H1 (cell line): ENCODE measurements around the gene CBL. TPM values are rescaled to one million over a fixed set of nuclear protein-coding genes. Genes with fewer than 3 reads are reported as not detected.
A peak's percentile ranks its signal among the peaks of the same experiment; 100 is the strongest.

Experiments used
- CTCF ChIA-PET: fragments of 300-600 bp; sonication (Branson Sonifier 250); formaldehyde crosslinking; loops from one replicate; lab custom pipeline; 2021; ENCODE audit not compliant: partially characterized antibody; lab: Charles Lee
- POLR2A ChIA-PET: fragments of 300-600 bp; sonication (Branson Sonifier 250); formaldehyde crosslinking; loops from one replicate; lab custom pipeline; 2021; ENCODE audit warnings: inconsistent platforms; ENCODE audit not compliant: partially characterized antibody; lab: Charles Lee
- DNase-seq, 2 experiments: peaks; one replicate each; pipeline versions ENCODE4 v3.0.0 to v3.0.0-alpha.2; 2010 to 2022; ENCODE audit warnings: low spot score in 2 of 2, low read depth in 1 of 2, mixed read lengths in 1 of 2
- FAIRE-seq: peaks from 2 replicates; lab custom pipeline; 2011; peaks lifted over from hg19 to GRCh38; lab: Jason Lieb, UNC
- H2AFZ ChIP-seq: 2 replicates; pipeline ENCODE4 v1.8.1; 2012; ENCODE audit warnings: low read length, inconsistent platforms
- H2AK5ac ChIP-seq: 2 replicates; pipeline ENCODE4 v1.6.1; 2013; ENCODE audit warnings: low read depth, low read length
- H2BK120ac ChIP-seq: replicated peaks from 2 replicates; pipeline ENCODE3; 2013; ENCODE audit warnings: low read depth, low read length, inconsistent platforms
- H2BK12ac ChIP-seq: 2 replicates; pipeline ENCODE4 v1.6.1; 2013; ENCODE audit warnings: low read depth, low read length
- H2BK15ac ChIP-seq: 2 replicates; pipeline ENCODE4 v1.6.1; 2013; ENCODE audit warnings: low read length
- H2BK20ac ChIP-seq: 2 replicates; pipeline ENCODE4 v1.6.1; 2013; ENCODE audit warnings: low read length
- H2BK5ac ChIP-seq: 2 replicates; pipeline ENCODE4 v1.6.1; 2013; ENCODE audit warnings: low read depth, low read length
- H3K14ac ChIP-seq: 2 replicates; pipeline ENCODE4 v1.6.1; 2013; ENCODE audit warnings: inconsistent platforms; ENCODE audit not compliant: insufficient read length
- H3K18ac ChIP-seq: 2 replicates; pipeline ENCODE4 v1.6.1; 2013; ENCODE audit warnings: low read length; ENCODE audit errors: extremely low read depth
- H3K23ac ChIP-seq: 2 replicates; pipeline ENCODE4 v1.6.1; 2013; ENCODE audit warnings: inconsistent platforms; ENCODE audit not compliant: insufficient read length
- H3K23me2 ChIP-seq: 2 replicates; pipeline ENCODE4 v1.6.1; 2013; ENCODE audit warnings: low read depth, low read length
- H3K27ac ChIP-seq: 2 replicates; pipeline ENCODE4 v1.6.1; 2011; ENCODE audit warnings: low read depth, low read length, inconsistent platforms
- H3K27me3 ChIP-seq, 4 experiments: replicated peaks in 1 of 4; 1 replicate in 1 of 4; 2 replicates in 3 of 4; pipeline versions ENCODE4 v1.6.1 to v1.8.1; 2011 to 2013; ENCODE audit warnings: low read length in 3 of 4, mild to moderate bottlenecking in 3 of 4, inconsistent platforms in 2 of 4, mixed read lengths in 2 of 4, moderate library complexity in 1 of 4; ENCODE audit not compliant: control insufficient read depth in 3 of 4, insufficient read depth in 3 of 4; ENCODE audit errors: extremely low read depth in 1 of 4
- H3K36me3 ChIP-seq, 4 experiments: 2 replicates each; pipeline versions ENCODE4 v1.6.1 to v1.8.1; 2011 to 2013; ENCODE audit warnings: mild to moderate bottlenecking in 4 of 4, low read length in 3 of 4, moderate library complexity in 2 of 4, control low read depth in 1 of 4, inconsistent platforms in 1 of 4; ENCODE audit not compliant: insufficient read depth in 4 of 4, control insufficient read depth in 2 of 4
- H3K4ac ChIP-seq: replicated peaks from 2 replicates; pipeline ENCODE3; 2013; ENCODE audit warnings: low read length, low read depth, mixed read lengths, inconsistent platforms; ENCODE audit not compliant: insufficient read length
- H3K4me1 ChIP-seq, 4 experiments: replicated peaks in 1 of 4; 1 replicate in 1 of 4; 2 replicates in 3 of 4; pipeline versions ENCODE4 v1.6.1 to v1.8.1; 2011 to 2013; ENCODE audit warnings: low read length in 3 of 4, inconsistent platforms in 2 of 4, mixed read lengths in 1 of 4; ENCODE audit not compliant: insufficient read depth in 4 of 4, control insufficient read depth in 3 of 4
- H3K4me2 ChIP-seq, 2 experiments: 2 replicates each; pipeline versions ENCODE4 v1.6.1 to v1.8.1; 2011 to 2013; ENCODE audit warnings: low read depth in 2 of 2, low read length in 2 of 2, control low read depth in 1 of 2, inconsistent platforms in 1 of 2, mild to moderate bottlenecking in 1 of 2; ENCODE audit not compliant: insufficient read depth in 1 of 2
- H3K4me3 ChIP-seq, 4 experiments: fragments of 200-600, 300-600 bp in 1 of 4; sonication (generic), shearing (Covaris generic), sonication (Bioruptor Twin) in 1 of 4; 2 replicates each; pipeline versions ENCODE4 v1.5.1 to v1.8.1; 2011 to 2016; ENCODE audit warnings: low read length in 4 of 4, low read depth in 3 of 4, control low read depth in 2 of 4, inconsistent platforms in 2 of 4, mild to moderate bottlenecking in 2 of 4, mixed read lengths in 1 of 4, moderate library complexity in 1 of 4; ENCODE audit not compliant: insufficient read depth in 2 of 4; ENCODE audit errors: extremely low read depth in 1 of 4
- H3K56ac ChIP-seq: replicated peaks from 2 replicates; pipeline ENCODE3; 2013; ENCODE audit warnings: low read depth, mild to moderate bottlenecking, mixed read lengths, low read length, inconsistent platforms; ENCODE audit not compliant: insufficient read length
- H3K79me1 ChIP-seq: 2 replicates; pipeline ENCODE4 v1.6.1; 2013; ENCODE audit warnings: low read depth, low read length, control low read depth
- H3K79me2 ChIP-seq, 2 experiments: 2 replicates each; pipeline versions ENCODE4 v1.6.1 to v1.8.1; 2012 to 2013; ENCODE audit warnings: low read length in 2 of 2, mild to moderate bottlenecking in 2 of 2, inconsistent platforms in 1 of 2; ENCODE audit not compliant: insufficient read depth in 2 of 2, control insufficient read depth in 1 of 2
- H3K9ac ChIP-seq, 4 experiments: replicated peaks in 1 of 4; 1 replicate in 1 of 4; 2 replicates in 3 of 4; pipeline versions ENCODE4 v1.6.1 to v1.8.1; 2011 to 2013; ENCODE audit warnings: low read depth in 3 of 4, low read length in 3 of 4, control low read depth in 2 of 4, mild to moderate bottlenecking in 2 of 4, moderate library complexity in 2 of 4, inconsistent platforms in 1 of 4; ENCODE audit errors: extremely low read depth in 1 of 4
- H3K9me3 ChIP-seq, 2 experiments: 2 replicates each; pipeline versions ENCODE4 v1.6.1 to v1.8.1; 2012 to 2013; ENCODE audit warnings: mild to moderate bottlenecking in 2 of 2, moderate library complexity in 2 of 2, control low read depth in 1 of 2, inconsistent platforms in 1 of 2, low read depth in 1 of 2, low read length in 1 of 2, mixed read lengths in 1 of 2; ENCODE audit not compliant: insufficient read depth in 2 of 2
- H4K20me1 ChIP-seq, 2 experiments: replicated peaks in 1 of 2; 2 replicates each; pipeline versions ENCODE3 to v1.8.1; 2011 to 2013; ENCODE audit warnings: inconsistent platforms in 2 of 2, low read length in 2 of 2, mild to moderate bottlenecking in 1 of 2; ENCODE audit not compliant: insufficient read depth in 2 of 2, control insufficient read depth in 1 of 2
- H4K5ac ChIP-seq: 2 replicates; pipeline ENCODE4 v1.6.1; 2013; ENCODE audit warnings: low read length, low read depth, mixed read lengths, inconsistent platforms; ENCODE audit not compliant: insufficient read length
- H4K8ac ChIP-seq: 2 replicates; pipeline ENCODE4 v1.8.0; 2013; ENCODE audit warnings: mild to moderate bottlenecking, moderate library complexity, low read length, inconsistent platforms; ENCODE audit not compliant: insufficient read depth; ENCODE audit errors: extremely low read depth
- H4K91ac ChIP-seq: replicated peaks from 2 replicates; pipeline ENCODE3; 2013; ENCODE audit warnings: low read length, mixed read lengths, inconsistent platforms; ENCODE audit not compliant: insufficient read length
- BACH1 ChIP-seq: IDR thresholded peaks from 2 replicates; pipeline ENCODE4 v1.6.1; 2012; ENCODE audit warnings: low read length, improper control_type of control experiment
- CHD1 ChIP-seq: IDR thresholded peaks from 2 replicates; pipeline ENCODE4 v1.6.1; 2012; ENCODE audit warnings: low read depth, low read length, improper control_type of control experiment
- EZH2 ChIP-seq: fragments of 200-600 bp; sonication (generic); IDR thresholded peaks from 2 replicates; pipeline ENCODE4 v1.7.1; 2012; ENCODE audit warnings: low read depth, mild to moderate bottlenecking, moderate library complexity, low read length, inconsistent platforms; ENCODE audit not compliant: severe bottlenecking
- KDM1A ChIP-seq: fragments of 200-600, 300-600 bp; sonication (generic); IDR thresholded peaks from 2 replicates; pipeline ENCODE4 v1.7.1; 2016; ENCODE audit warnings: mild to moderate bottlenecking, low read length, borderline replicate concordance
- MAFK ChIP-seq: IDR thresholded peaks from 2 replicates; pipeline ENCODE4 v1.6.1; 2012; ENCODE audit warnings: low read depth, mild to moderate bottlenecking, improper control_type of control experiment, low read length
- RNF2 ChIP-seq: fragments of 200-900, 300-1000 bp; sonication (generic); IDR thresholded peaks from 2 replicates; pipeline ENCODE4 v1.7.1; 2016; ENCODE audit warnings: borderline replicate concordance, low read depth, mild to moderate bottlenecking, antibody characterized with exemption, low read length; ENCODE audit not compliant: poor library complexity, severe bottlenecking; ENCODE audit errors: missing control alignments
- SAP30 ChIP-seq: fragments of 300-600 bp; sonication (generic); IDR thresholded peaks from 2 replicates; pipeline ENCODE4 v1.7.1; 2012; ENCODE audit warnings: low read length, moderate library complexity, mild to moderate bottlenecking, inconsistent platforms; ENCODE audit not compliant: insufficient read depth, insufficient replicate concordance
- SP1 ChIP-seq: IDR thresholded peaks from 2 replicates; pipeline ENCODE4 v1.6.1; 2011; ENCODE audit warnings: low read depth, low read length
- SRF ChIP-seq: IDR thresholded peaks from 2 replicates; pipeline ENCODE4 v1.6.1; 2011; ENCODE audit warnings: mild to moderate bottlenecking, low read depth, low read length, moderate library complexity
- TAF7 ChIP-seq: optimal IDR thresholded peaks from 2 replicates; pipeline ENCODE3; 2011; ENCODE audit warnings: low read depth, mild to moderate bottlenecking, inconsistent platforms, low read length, moderate library complexity, borderline replicate concordance
- TCF12 ChIP-seq: IDR thresholded peaks from 2 replicates; pipeline ENCODE4 v1.6.1; 2011; ENCODE audit warnings: low read depth, mild to moderate bottlenecking, low read length
- TEAD4 ChIP-seq: IDR thresholded peaks from 2 replicates; pipeline ENCODE4 v1.6.1; 2012; ENCODE audit warnings: low read depth, low read length, inconsistent platforms, mixed read lengths
- WGBS, 2 experiments: shearing (Covaris generic) in 1 of 2; methylation state at CpG; one replicate each; pipeline versions ENCODE4 v1.1.6 to v1.1.7; 2013 to 2015; ENCODE audit warnings: low lambda C conversion rate in 2 of 2, mixed read lengths in 2 of 2, inconsistent platforms in 1 of 2, low coverage in 1 of 2, missing lambda C conversion rate in 1 of 2; ENCODE audit not compliant: insufficient replicate concordance in 2 of 2, insufficient coverage in 1 of 2, insufficient read length in 1 of 2; ENCODE audit errors: extremely low coverage in 1 of 2, missing lambda C conversion rate in 1 of 2; 5-methylcytosine and 5-hydroxymethylcytosine counted together
- polyA plus RNA-seq, 7 experiments: library from polyadenylated mRNA; depleted of rRNA in 3 of 7; stranded (reverse) in 5 of 7; unstranded in 2 of 7; fragments of >200 nt in 5 of 7; fragments of 200-250 nt in 2 of 7; gene quantifications; 1 replicate in 5 of 7; 2 replicates in 1 of 7; 4 replicates in 1 of 7; pipeline versions ENCODE4 v1.2.1 to v1.2.3, GENCODE V29; 2011 to 2013; ENCODE audit warnings: missing spikeins in 2 of 7, mixed read lengths in 2 of 7
- total RNA-seq: library from RNA; stranded (reverse); fragmentation: NEBNext Ultra II Directional; extraction: Animal tissue kit (Norgen Biotek cat#: 25700); gene quantifications from 2 replicates; pipeline ENCODE4 v1.2.1, GENCODE V29; 2021

Gene CBL
- total and polyA plus RNA-seq, 2 of the 8 experiments (the other 6 are each of a cell fraction or from before 2014, with no cell fraction given) = 23.1 to 57.8 TPM

DNA sequence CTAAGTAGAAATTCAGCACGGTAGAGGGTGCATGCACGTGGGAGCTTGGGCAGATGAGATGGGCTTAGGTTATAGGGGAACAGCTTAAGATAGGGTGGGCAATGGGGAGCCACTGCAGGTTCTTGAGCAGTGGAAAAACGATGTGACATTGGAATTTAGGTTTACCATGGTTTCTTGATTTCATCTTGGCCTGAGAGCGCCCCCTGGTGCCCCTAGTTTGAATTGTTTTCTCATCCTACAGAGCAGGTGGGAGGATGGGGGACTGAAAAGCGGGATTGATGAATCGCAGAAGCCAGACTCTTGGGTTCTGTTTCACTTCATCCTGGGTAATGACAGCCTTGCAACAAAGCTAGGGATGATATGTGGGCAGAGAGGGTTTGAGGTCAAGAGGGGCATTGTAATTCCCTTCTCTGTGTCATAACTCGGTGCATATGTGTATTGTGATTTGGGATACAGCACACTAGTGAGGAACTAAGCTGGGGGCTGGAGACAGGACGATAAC is 117.4 kb downstream of the CBL start:
- Histone ChIP-seq H3K18ac (no peak overlapping the region; the same call in 1 of the 2 replicates), H4K8ac (no peak overlapping the region), H3K79me1 (no peaks in the 10 kb centered on the region), H4K20me1 (no peaks in the 10 kb centered on the region), H3K79me2 (no peaks in the 10 kb centered on the region), H2AFZ (no peak overlapping the region), H3K9me3 (no peaks in the 10 kb centered on the region), H2BK120ac (no peak overlapping the region), H3K9ac (no peak overlapping the region), H3K27ac (no peak overlapping the region), H3K14ac (no peak overlapping the region), H3K4ac (no peak overlapping the region), H3K23ac (no peak overlapping the region), H2BK20ac (no peak overlapping the region), H3K4me3 (no peak overlapping the region), H2AK5ac (no peak overlapping the region), H3K4me1 (peaks cover 10 to 25% (median 20%) of the 10 kb centered on the region in 4 experiments), H2BK5ac (no peak overlapping the region), H2BK12ac (peak overlapping the region; percentile 12; the same call in 1 of the 2 replicates), H3K56ac (no peak overlapping the region), H3K23me2 (peaks cover 7% of the 10 kb centered on the region; the same call in 1 of the 2 replicates), H3K4me2 (peak overlapping the region in 1 of 2 experiments; percentile 1; a peak in 2 of 4 replicates), H4K5ac (no peak overlapping the region), H3K36me3 (no peaks in the 10 kb centered on the region), H4K91ac (peak overlapping the region; percentile 20), H2BK15ac (peak overlapping the region; percentile 10; the same call in 1 of the 2 replicates), H3K27me3 (peaks cover 0 to 3% (median 1%) of the 10 kb centered on the region in 4 experiments; a peak in 2 of 7 replicates)
- WGBS, 2 experiments = 45% methylated on average over 8 of the region's 8 CpGs; no CpG with 5 or more reads in 1 of the 2 experiments
- FAIRE-seq (peak; percentile 81), DNase-seq (peak in 1 of 2 experiments; percentile 98)
- ChIA-PET POLR2A (interaction anchor here (0.6 to 5.2 kb wide), 14 partner anchors 11 to 282 kb away, joined by 3 to 29 read pairs (median 4); partner anchors contain the start of genes C1QTNF5, RNF26, THY1 and USP2), CTCF (interaction anchor here (0.6 to 16.8 kb wide), 59 partner anchors 14 to 934 kb away, joined by 3 to 415 read pairs (median 4); partner anchors contain the start of genes C1QTNF5, DPAGT1, MFRP and RNF26)
- TF ChIP-seq TAF7 (no peak), SAP30 (no peak), TEAD4 (peak; percentile 79; the same call in 1 of the 2 replicates), SRF (no peak), TCF12 (0 out of 2 replicates have a peak, but pooled peaks have one; percentile 33), CHD1 (no peak), KDM1A (peak; percentile 100), MAFK (0 out of 2 replicates have a peak, but pooled peaks have one; percentile 25), RNF2 (no peak), SP1 (peak; percentile 10; the same call in 1 of the 2 replicates), EZH2 (no peak), BACH1 (no peak)
